HL-60 (cell line): ENCODE results near the gene CACFD1.

ENCODE experiments used
- DNase-seq, 2 experiments: peaks; one replicate each; pipeline ENCODE4 v3.0.0-alpha.2; 2010 to 2020; ENCODE audit warnings: low read depth in 1 of 2, low spot score in 1 of 2
- H3K27ac ChIP-seq: fragments of 250-450 bp; sonication (Bioruptor Pico); replicated peaks from 2 replicates; pipeline ENCODE4 v1.5.1; 2020; ENCODE audit warnings: mild to moderate bottlenecking, moderate library complexity
- H3K27me3 ChIP-seq: fragments of 250-450 bp; sonication (Bioruptor Pico); 2 replicates; pipeline ENCODE4 v1.5.1; 2021; ENCODE audit warnings: mild to moderate bottlenecking, moderate library complexity; ENCODE audit not compliant: insufficient read depth, poor library complexity, severe bottlenecking
- H3K4me3 ChIP-seq: replicated peaks from 2 replicates; pipeline ENCODE4 v1.5.1; 2011; ENCODE audit warnings: mild to moderate bottlenecking, control low read depth, low read length; ENCODE audit not compliant: insufficient read depth
- CTCF ChIP-seq: IDR thresholded peaks from one replicate; pipeline ENCODE4 v1.5.1; 2011; ENCODE audit warnings: low read length, control low read depth, inconsistent platforms; ENCODE audit not compliant: insufficient read depth
- GABPA ChIP-seq: IDR thresholded peaks from 2 replicates; pipeline ENCODE4 v1.6.1; 2012; ENCODE audit warnings: low read depth
- POLR2AphosphoS5 ChIP-seq: IDR thresholded peaks from 2 replicates; pipeline ENCODE4 v1.6.1; 2012; ENCODE audit warnings: low read depth
- REST ChIP-seq: IDR thresholded peaks from 2 replicates; pipeline ENCODE4 v1.6.1; 2012; ENCODE audit warnings: low read depth; ENCODE audit not compliant: insufficient replicate concordance
- SPI1 ChIP-seq: IDR thresholded peaks from 2 replicates; pipeline ENCODE4 v1.6.1; 2012; ENCODE audit warnings: low read depth, mild to moderate bottlenecking, borderline replicate concordance

Gene CACFD1

GRCh38 chr9:133516961-133517350 is 57.2 kb downstream of the CACFD1 start:
- TF ChIP-seq REST (no peak), SPI1 (no peak), CTCF (no peak), POLR2AphosphoS5 (no peak), GABPA (no peak)
- no peak overlapping the region for H3K27ac ChIP-seq

GRCh38 chr9:133517711-133518110 is 57.9 kb downstream of the CACFD1 start:
- no peak overlapping the region for H3K4me3 ChIP-seq
- no peak overlapping the region for H3K27ac ChIP-seq
- peaks cover 2% of the 10 kb centered on the region for H3K27me3 ChIP-seq
- no peak for DNase-seq
- TF ChIP-seq GABPA (no peak), CTCF (no peak), SPI1 (no peak), POLR2AphosphoS5 (no peak), REST (no peak)

More at GRCh38 chr9:133516961-133517350, 57.2 kb downstream of the CACFD1 start:
- Histone ChIP-seq H3K4me3 (no peak overlapping the region), H3K27me3 (peaks cover 2% of the 10 kb centered on the region)
- DNase-seq, result no peak

GRCh38 chr9:133518200-133518599 is 58.4 kb downstream of the CACFD1 start:
- no peak for DNase-seq
- H3K27ac ChIP-seq, result no peak overlapping the region
- TF ChIP-seq REST (no peak), SPI1 (no peak), GABPA (no peak), CTCF (no peak), POLR2AphosphoS5 (no peak)
- H3K27me3 ChIP-seq, result peaks cover 2% of the 10 kb centered on the region
- H3K4me3 ChIP-seq, result no peak overlapping the region
